ENCODE data around the gene LDHAL6B.
"Not testable (repeated sequence)": the region's sequence is repeated elsewhere in the genome, so short reads cannot be mapped to it uniquely, and the experiment has no call there.

The LDHAL6B gene

GRCh38 chr15:59206623-59207183 is at the start of gene LDHAL6B:
TSS of gene LDHAL6B (plus strand) at chr15:59206843. CDS start at chr15:59206941, 98 bp downstream.
- no peak for DNase-seq

GRCh38 chr15:59157396-59157795 is 49.2 kb upstream of the LDHAL6B start:
- DNase-seq: no peak

- DNase-seq: no peak
Measured at GRCh38 chr15:59157840-59158700, 48.6 kb upstream of the LDHAL6B start.

DNA sequence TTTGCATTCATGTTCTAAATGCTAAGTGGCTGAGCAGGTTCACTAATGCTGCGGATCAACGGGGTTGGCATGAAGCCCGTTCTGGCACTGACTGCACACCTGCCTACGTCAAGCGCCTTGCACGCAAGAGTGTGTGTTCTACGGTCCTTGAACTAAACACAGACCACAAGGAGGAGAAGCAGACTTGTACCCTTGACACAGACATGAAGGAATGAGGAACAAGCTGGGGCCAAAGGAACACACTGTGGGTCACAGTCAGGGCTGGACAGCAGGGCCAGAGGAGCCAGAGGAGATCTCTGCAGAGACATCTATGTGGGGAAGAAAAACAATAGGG is 48.0 kb upstream of the LDHAL6B start:
- no peak for DNase-seq

DNA sequence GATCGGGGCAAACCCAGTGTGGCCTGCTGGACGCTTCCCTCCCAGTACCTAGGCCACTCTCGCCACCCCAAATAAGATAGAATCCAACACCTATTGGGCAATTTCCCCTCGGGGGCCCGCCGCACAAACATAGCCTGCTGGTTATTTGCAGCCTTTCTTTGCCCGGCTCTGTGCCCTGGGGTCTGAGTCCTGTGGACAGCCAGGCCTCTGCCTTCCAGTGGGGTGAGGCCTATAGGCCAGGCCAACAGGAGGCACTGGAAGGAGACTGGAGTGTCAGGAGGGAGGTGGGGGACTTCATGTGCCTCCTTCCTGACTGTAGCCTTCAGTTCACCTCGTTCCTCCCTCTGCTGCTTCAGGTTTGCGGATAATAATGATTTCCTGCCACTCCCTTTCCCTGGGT is 47.4 kb upstream of the LDHAL6B start:
- no peak for DNase-seq

GRCh38 chr15:59160880-59161593 is 45.6 kb upstream of the LDHAL6B start:
- no peak for DNase-seq

GRCh38 chr15:59162080-59162479 is 44.6 kb upstream of the LDHAL6B start:
- DNase-seq: not testable (repeated sequence)

- no peak for DNase-seq
Measured at GRCh38 chr15:59165726-59166125, 40.9 kb upstream of the LDHAL6B start.

- no peak for DNase-seq
Measured at GRCh38 chr15:59166166-59166565, 40.5 kb upstream of the LDHAL6B start.

- DNase-seq: no peak
Measured at GRCh38 chr15:59166601-59167265, 39.9 kb upstream of the LDHAL6B start.

- no peak for DNase-seq
Measured at GRCh38 chr15:59168536-59168935, 38.1 kb upstream of the LDHAL6B start.

GRCh38 chr15:59169251-59169708 is 37.4 kb upstream of the LDHAL6B start:
- DNase-seq: no peak

- DNase-seq: no peak
Measured at GRCh38 chr15:59170295-59171066, 36.2 kb upstream of the LDHAL6B start.

- DNase-seq: no peak
Measured at GRCh38 chr15:59171067-59171397, 35.6 kb upstream of the LDHAL6B start.

GRCh38 chr15:59172289-59172901 is 34.2 kb upstream of the LDHAL6B start:
- DNase-seq: no peak

DNA sequence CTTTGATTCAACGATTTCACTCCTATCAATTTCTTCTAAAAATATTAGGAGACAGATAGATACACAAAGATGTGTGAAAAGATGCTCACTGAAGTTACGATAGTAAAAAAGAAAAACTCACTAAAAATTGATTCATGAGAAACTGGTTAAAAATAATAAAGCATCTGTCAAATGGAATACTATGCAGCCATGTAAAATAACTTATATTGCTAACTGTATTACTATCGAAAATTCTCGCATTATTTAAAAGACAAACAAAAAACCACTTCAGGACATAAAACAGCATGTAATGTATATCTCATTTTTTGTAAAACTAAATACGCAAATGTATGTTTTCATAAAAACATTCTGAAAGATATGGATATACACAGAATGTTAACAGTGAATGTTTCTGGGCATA is 33.4 kb upstream of the LDHAL6B start:
- DNase-seq: no peak

DNA sequence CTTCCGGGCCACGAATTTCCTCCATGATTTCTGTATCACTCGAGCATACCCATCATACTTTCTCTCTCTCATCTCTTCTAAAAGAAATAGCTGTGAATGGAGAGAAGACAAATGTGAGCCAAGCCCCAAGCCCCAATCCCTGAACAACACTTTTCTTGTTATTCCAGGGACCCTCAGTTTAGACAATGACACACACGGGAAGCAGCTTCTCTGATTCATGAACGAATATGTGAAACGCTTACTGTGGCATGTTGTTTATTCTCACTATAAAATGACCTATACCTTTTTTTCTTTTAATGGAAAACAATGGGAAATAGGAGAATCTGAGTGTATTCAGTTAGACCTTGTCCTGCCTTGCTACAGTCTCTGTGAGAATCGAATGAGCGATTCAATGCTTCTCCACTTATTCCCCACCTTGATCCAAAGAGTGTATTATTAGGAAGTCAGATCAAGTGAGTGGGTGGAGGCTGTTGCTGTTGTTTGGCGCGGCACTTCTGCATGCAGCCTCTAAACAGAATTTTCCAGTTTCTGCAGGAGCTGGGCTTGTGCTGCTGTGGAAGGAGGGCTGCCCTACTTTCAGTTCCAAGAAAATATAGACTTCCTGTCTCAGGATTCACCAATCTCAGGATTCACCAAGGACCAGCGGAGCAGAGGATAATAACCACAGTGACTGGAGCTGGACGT is 32.4 kb upstream of the LDHAL6B start:
- DNase-seq: no peak

- no peak for DNase-seq
Measured at GRCh38 chr15:59174835-59175831, 31.5 kb upstream of the LDHAL6B start.

DNA sequence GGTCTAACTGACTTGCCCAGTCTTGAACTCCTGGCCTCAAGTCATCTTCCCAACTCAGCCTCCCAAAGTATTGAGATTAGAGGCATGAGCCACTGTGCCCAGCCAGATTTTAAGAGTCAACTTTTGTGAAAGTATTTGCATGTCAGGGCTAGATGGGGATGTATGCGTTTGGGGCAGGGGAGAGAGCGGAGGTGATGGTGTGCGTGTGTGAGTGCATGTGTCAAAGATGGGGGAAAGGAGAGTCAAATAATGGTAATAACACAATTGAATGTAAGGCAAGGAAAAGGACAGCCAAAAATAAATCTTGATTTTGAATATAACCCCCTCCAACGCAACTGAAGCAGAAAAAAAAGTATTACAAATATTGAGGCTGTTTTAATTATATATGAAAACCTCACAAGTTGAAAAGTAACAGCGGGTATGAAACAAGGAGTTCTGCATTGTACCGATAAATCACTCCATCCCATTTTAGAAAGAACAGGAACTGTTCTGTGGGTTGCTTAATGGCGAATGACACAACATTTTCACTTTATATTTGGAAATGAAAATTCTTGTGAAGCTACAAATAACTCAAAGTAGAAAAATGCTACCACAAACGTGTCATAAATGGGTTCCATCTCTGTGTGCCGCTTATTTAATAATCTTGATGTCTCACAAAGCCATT is 29.9 kb upstream of the LDHAL6B start:
- DNase-seq: no peak

DNA sequence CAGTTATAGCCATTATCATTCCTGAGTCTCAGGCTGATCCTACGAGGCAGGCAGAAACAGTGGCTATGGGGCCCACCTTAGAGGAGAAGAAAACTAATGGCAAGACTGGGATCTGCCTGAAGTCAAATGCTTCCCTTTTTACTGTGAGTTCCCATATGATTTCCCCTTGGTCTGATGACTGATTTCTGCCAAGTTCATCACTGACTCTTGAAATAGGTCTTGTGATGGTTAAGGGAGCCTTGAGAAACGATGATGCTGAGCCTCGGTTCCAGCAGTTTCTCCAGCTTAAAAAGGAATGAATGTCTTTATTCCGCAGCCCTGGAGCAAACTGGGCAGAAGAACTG is 29.4 kb upstream of the LDHAL6B start:
- no peak for DNase-seq
